ENCODE data around the gene AMDHD1. TPM values are rescaled to one million over a fixed set of nuclear protein-coding genes. Genes with fewer than 3 reads are reported as not detected.

Gene AMDHD1
- total and polyA plus RNA-seq, 2 experiments from 2014 or later: 0.06 to 0.15 TPM

GRCh38 chr12:95988506-95989275, 45.6 kb downstream of the AMDHD1 start:
- Histone ChIP-seq H3K9me3 (ENCODE audit: low read depth) (no peaks in the 10 kb centered on the region), H3K27ac (no peak overlapping the region), H3K4me3 (no peak overlapping the region), H3K36me3 (no peaks in the 10 kb centered on the region), H3K27me3 (peaks cover 3% of the 10 kb centered on the region), H3K4me1 (ENCODE audit: low read depth) (no peaks in the 10 kb centered on the region)
- no peak for DNase-seq (ENCODE audit: low read depth in 1 of 2, low spot score in 1 of 2)
- TF ChIP-seq, protein P1, sequence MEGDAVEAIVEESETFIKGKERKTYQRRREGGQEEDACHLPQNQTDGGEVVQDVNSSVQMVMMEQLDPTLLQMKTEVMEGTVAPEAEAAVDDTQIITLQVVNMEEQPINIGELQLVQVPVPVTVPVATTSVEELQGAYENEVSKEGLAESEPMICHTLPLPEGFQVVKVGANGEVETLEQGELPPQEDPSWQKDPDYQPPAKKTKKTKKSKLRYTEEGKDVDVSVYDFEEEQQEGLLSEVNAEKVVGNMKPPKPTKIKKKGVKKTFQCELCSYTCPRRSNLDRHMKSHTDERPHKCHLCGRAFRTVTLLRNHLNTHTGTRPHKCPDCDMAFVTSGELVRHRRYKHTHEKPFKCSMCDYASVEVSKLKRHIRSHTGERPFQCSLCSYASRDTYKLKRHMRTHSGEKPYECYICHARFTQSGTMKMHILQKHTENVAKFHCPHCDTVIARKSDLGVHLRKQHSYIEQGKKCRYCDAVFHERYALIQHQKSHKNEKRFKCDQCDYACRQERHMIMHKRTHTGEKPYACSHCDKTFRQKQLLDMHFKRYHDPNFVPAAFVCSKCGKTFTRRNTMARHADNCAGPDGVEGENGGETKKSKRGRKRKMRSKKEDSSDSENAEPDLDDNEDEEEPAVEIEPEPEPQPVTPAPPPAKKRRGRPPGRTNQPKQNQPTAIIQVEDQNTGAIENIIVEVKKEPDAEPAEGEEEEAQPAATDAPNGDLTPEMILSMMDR (IDR thresholded peaks at IDR 0.05; ENCODE audit: low read depth, low read length): no peak

- no peak for DNase-seq (ENCODE audit: low read depth in 1 of 2, low spot score in 1 of 2)
- Histone ChIP-seq H3K9me3 (ENCODE audit: low read depth) (no peaks in the 10 kb centered on the region), H3K4me3 (no peak overlapping the region), H3K27me3 (peaks cover 3% of the 10 kb centered on the region), H3K36me3 (no peaks in the 10 kb centered on the region), H3K4me1 (ENCODE audit: low read depth) (no peaks in the 10 kb centered on the region), H3K27ac (no peak overlapping the region)
- TF ChIP-seq, protein P1 (IDR thresholded peaks at IDR 0.05; ENCODE audit: low read depth, low read length): no peak
These were observed 46.5 kb downstream of the AMDHD1 start for GRCh38 chr12:95989504-95990123.

GRCh38 chr12:95990136-95990535, 47.0 kb downstream of the AMDHD1 start:
- TF ChIP-seq, protein P1 (IDR thresholded peaks at IDR 0.05; ENCODE audit: low read depth, low read length): no peak
- Histone ChIP-seq H3K4me3 (no peak overlapping the region), H3K27me3 (peaks cover 3% of the 10 kb centered on the region), H3K27ac (no peak overlapping the region), H3K4me1 (ENCODE audit: low read depth) (no peaks in the 10 kb centered on the region), H3K9me3 (ENCODE audit: low read depth) (no peaks in the 10 kb centered on the region), H3K36me3 (no peaks in the 10 kb centered on the region)
- DNase-seq (ENCODE audit: low read depth in 1 of 2, low spot score in 1 of 2): no peak

DNA sequence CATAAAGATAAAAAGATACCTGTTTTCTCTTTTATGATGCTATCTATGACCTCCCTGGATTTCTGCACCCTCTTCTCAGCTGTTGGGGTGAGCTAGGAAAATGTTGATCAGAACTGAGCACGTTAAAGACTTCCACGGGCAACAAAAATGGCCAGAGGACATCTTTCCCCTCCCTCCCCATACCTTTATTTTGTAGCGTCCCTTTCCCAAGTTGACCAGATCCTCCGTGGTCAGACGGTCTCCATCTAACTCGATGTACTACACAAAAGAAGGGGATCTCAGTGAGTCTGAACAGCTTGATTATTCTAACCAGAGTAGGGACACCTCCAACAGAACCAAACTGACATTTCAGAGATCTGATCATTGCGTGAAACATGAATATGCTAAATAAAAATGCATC, 50.8 kb downstream of the AMDHD1 start:
- TF ChIP-seq, protein P1 (IDR thresholded peaks at IDR 0.05; ENCODE audit: low read depth, low read length): no peak
- H3K4me3 ChIP-seq: no peak overlapping the region
- DNase-seq (ENCODE audit: low read depth in 1 of 2, low spot score in 1 of 2): no peak

DNA sequence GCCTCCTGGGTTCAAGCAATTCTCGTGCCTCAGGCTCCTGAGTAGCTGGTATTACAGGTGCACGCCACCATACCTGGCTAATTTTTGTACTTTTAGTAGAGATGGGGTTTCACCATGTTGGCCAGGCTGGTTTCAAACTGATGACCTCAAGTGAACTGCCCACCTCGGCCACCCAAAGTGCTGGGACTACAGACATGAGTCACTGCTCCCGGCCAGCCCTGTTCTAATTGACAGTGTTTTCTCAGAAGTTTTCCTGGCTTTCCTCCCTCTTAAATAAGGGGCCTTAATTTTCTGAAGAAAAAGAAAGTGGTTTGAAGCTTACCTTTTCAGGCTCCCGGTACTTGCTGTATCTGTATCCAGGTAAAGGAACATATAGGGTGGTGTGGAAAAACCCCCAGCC, 51.3 kb downstream of the AMDHD1 start:
- Histone ChIP-seq H3K36me3 (no peaks in the 10 kb centered on the region), H3K4me3 (no peak overlapping the region), H3K4me1 (ENCODE audit: low read depth) (no peaks in the 10 kb centered on the region), H3K27me3 (peaks cover 3% of the 10 kb centered on the region), H3K9me3 (ENCODE audit: low read depth) (no peaks in the 10 kb centered on the region), H3K27ac (no peak overlapping the region)
- DNase-seq (ENCODE audit: low read depth in 1 of 2, low spot score in 1 of 2): no peak
- TF ChIP-seq, protein P1 (IDR thresholded peaks at IDR 0.05; ENCODE audit: low read depth, low read length): no peak

More for the DNA sequence above, 50.8 kb downstream of the AMDHD1 start:
- H3K9me3 ChIP-seq (ENCODE audit: low read depth): no peaks in the 10 kb centered on the region
- peaks cover 3% of the 10 kb centered on the region for H3K27me3 ChIP-seq
- H3K36me3 ChIP-seq: no peaks in the 10 kb centered on the region
- no peak overlapping the region for H3K27ac ChIP-seq
- no peaks in the 10 kb centered on the region for H3K4me1 ChIP-seq (ENCODE audit: low read depth)

Measured in cardiac muscle cell (in vitro differentiated cells and primary cell).